HCT116 (cell line): ENCODE measurements around the gene USP46. TPM values are rescaled to one million over a fixed set of nuclear protein-coding genes. Genes with fewer than 3 reads are reported as not detected.

Experiments
- ATAC-seq: fragments of 200-7000 bp; cut with Tn5 transposase; 2 replicates; pipeline ENCODE4 v1.9.1; 2020; ENCODE audit warnings: mild to moderate bottlenecking, moderate library complexity
- BruUV-seq: library from RNA; stranded (reverse); fragments of 400-500 nt; replicated peaks from 2 replicates; lab custom pipeline; 2021; lab: Mats Ljungman, UMichigan
- CTCF ChIA-PET: fragments of 300-600 bp; sonication (Branson Sonifier 250); formaldehyde crosslinking; loops from one replicate; lab custom pipeline; 2021; ENCODE audit warnings: antibody characterized with exemption; lab: Charles Lee
- POLR2A ChIA-PET: fragments of 300-600, 350-600 bp; sonication (Branson Sonifier 250); formaldehyde crosslinking; loops from one replicate; lab custom pipeline; 2021; ENCODE audit warnings: antibody characterized with exemption; lab: Charles Lee
- RAD21 ChIA-PET, 2 experiments: fragments of 300-600 bp; sonication (Branson Sonifier 250); formaldehyde crosslinking; loops; one replicate each; lab custom pipeline; 2023; ENCODE audit warnings: low total read pairs in 2 of 2; ENCODE audit not compliant: uncharacterized antibody in 2 of 2, unreplicated experiment in 2 of 2, low non-redundant PET in 1 of 2; lab: Charles Lee
- DNase-seq: peaks from one replicate; pipeline ENCODE4 v3.0.0-alpha.2; 2010; ENCODE audit warnings: low read depth, low spot score
- H2AFZ ChIP-seq: fragments of 200-600 bp; shearing (Covaris generic), sonication (generic); 2 replicates; pipeline ENCODE4 v1.6.1; 2017; ENCODE audit warnings: low read depth, mixed run types, mixed read lengths, antibody characterized with exemption, low read length; ENCODE audit not compliant: poor library complexity, severe bottlenecking
- H3K27ac ChIP-seq: 2 replicates; pipeline ENCODE4 v1.5.1; 2012; ENCODE audit warnings: low read depth, low read length
- H3K27me3 ChIP-seq: fragments of 200-600 bp; sonication (generic); 2 replicates; pipeline ENCODE4 v1.6.1; 2016; ENCODE audit warnings: mixed run types, low read length, mixed read lengths; ENCODE audit not compliant: insufficient read depth
- H3K36me3 ChIP-seq, 2 experiments: fragments of 200-500 bp in 1 of 2; fragments of 200-600 bp in 1 of 2; sonication (Bioruptor generic) in 1 of 2; sonication (generic) in 1 of 2; 2 replicates each; pipeline versions ENCODE4 v1.5.1 to v1.6.1; 2014 to 2016; ENCODE audit warnings: low read length in 2 of 2, inconsistent platforms in 1 of 2, mixed read lengths in 1 of 2, mixed run types in 1 of 2; ENCODE audit not compliant: insufficient read depth in 2 of 2, control insufficient read depth in 1 of 2
- H3K4me1 ChIP-seq, 2 experiments: fragments of 200-600 bp in 1 of 2; sonication (generic) in 1 of 2; 2 replicates each; pipeline versions ENCODE4 v1.5.1 to v1.6.1; 2012 to 2017; ENCODE audit warnings: low read length in 2 of 2, inconsistent platforms in 1 of 2, mild to moderate bottlenecking in 1 of 2, mixed read lengths in 1 of 2, mixed run types in 1 of 2, moderate library complexity in 1 of 2; ENCODE audit not compliant: insufficient read depth in 2 of 2, control insufficient read depth in 1 of 2
- H3K4me2 ChIP-seq: fragments of 200-600 bp; sonication (generic); 2 replicates; pipeline ENCODE4 v1.6.1; 2017; ENCODE audit warnings: mixed run types, low read length, mixed read lengths
- H3K4me3 ChIP-seq, 2 experiments: fragments of 200-600 bp in 1 of 2; sonication (generic) in 1 of 2; replicated peaks in 1 of 2; 2 replicates each; pipeline ENCODE4 v1.5.1; 2011 to 2016; ENCODE audit warnings: low read length in 2 of 2, control low read depth in 1 of 2, low read depth in 1 of 2, mild to moderate bottlenecking in 1 of 2, mixed read lengths in 1 of 2, mixed run types in 1 of 2
- H3K79me2 ChIP-seq: fragments of 200-600 bp; sonication (generic); 2 replicates; pipeline ENCODE4 v1.6.1; 2017; ENCODE audit warnings: mild to moderate bottlenecking, mixed run types, low read length, moderate library complexity, mixed read lengths; ENCODE audit not compliant: insufficient read depth
- H3K9ac ChIP-seq: fragments of 200-600 bp; sonication (generic); 2 replicates; pipeline ENCODE4 v1.6.1; 2016; ENCODE audit warnings: low read length, mixed read lengths
- H3K9me2 ChIP-seq: fragments of 200-600 bp; sonication (generic), shearing (Covaris generic); 2 replicates; pipeline ENCODE4 v1.6.1; 2017; ENCODE audit warnings: mixed run types, mild to moderate bottlenecking, moderate library complexity; ENCODE audit not compliant: insufficient read depth
- H3K9me3 ChIP-seq, 2 experiments: fragments of 200-500 bp in 1 of 2; fragments of 200-600 bp in 1 of 2; sonication (Bioruptor generic) in 1 of 2; sonication (generic) in 1 of 2; 2 replicates each; pipeline ENCODE4 v1.6.1; 2014 to 2017; ENCODE audit warnings: low read length in 2 of 2, mixed read lengths in 2 of 2, inconsistent platforms in 1 of 2, low read depth in 1 of 2, mild to moderate bottlenecking in 1 of 2, mixed run types in 1 of 2, moderate library complexity in 1 of 2; ENCODE audit not compliant: control insufficient read depth in 1 of 2, insufficient read depth in 1 of 2
- H4K20me1 ChIP-seq: fragments of 200-600 bp; sonication (generic), shearing (Covaris generic); 2 replicates; pipeline ENCODE4 v1.6.1; 2017; ENCODE audit warnings: mixed run types, mild to moderate bottlenecking, moderate library complexity; ENCODE audit not compliant: insufficient read depth
- CEBPB ChIP-seq: IDR thresholded peaks from 2 replicates; pipeline ENCODE4 v1.6.1; 2012; ENCODE audit warnings: low read depth
- EGR1 ChIP-seq: IDR thresholded peaks from 2 replicates; pipeline ENCODE4 v1.6.1; 2012; ENCODE audit warnings: low read depth
- ELF1 ChIP-seq: IDR thresholded peaks from 2 replicates; pipeline ENCODE4 v1.6.1; 2012; ENCODE audit warnings: low read depth, borderline replicate concordance
- EZH2 ChIP-seq: fragments of 200-600 bp; sonication (generic); IDR thresholded peaks from 2 replicates; pipeline ENCODE4 v1.6.1; 2017; ENCODE audit warnings: antibody characterized with exemption, mixed run types
- EZH2phosphoT487 ChIP-seq: fragments of 200-600 bp; IDR thresholded peaks from 2 replicates; pipeline ENCODE4 v1.6.1; 2018; ENCODE audit warnings: antibody characterized with exemption, borderline replicate concordance
- FOSL1 ChIP-seq: IDR thresholded peaks from 2 replicates; pipeline ENCODE4 v1.6.1; 2012; ENCODE audit warnings: low read depth
- POLR2A ChIP-seq: IDR thresholded peaks from 2 replicates; pipeline ENCODE4 v1.7.0; 2011; ENCODE audit warnings: borderline replicate concordance; ENCODE audit not compliant: insufficient read depth, insufficient read length; ENCODE audit errors: extremely low read depth
- POLR2AphosphoS5 ChIP-seq: IDR thresholded peaks from 2 replicates; pipeline ENCODE4 v1.6.1; 2011; ENCODE audit warnings: mild to moderate bottlenecking, low read depth, low read length, moderate library complexity
- RAD21 ChIP-seq: IDR thresholded peaks from 2 replicates; pipeline ENCODE4 v1.6.1; 2012; ENCODE audit warnings: low read depth, mild to moderate bottlenecking
- SIN3A ChIP-seq: IDR thresholded peaks from 2 replicates; pipeline ENCODE4 v1.6.1; 2012; ENCODE audit warnings: low read depth
- SP1 ChIP-seq: IDR thresholded peaks from 2 replicates; pipeline ENCODE4 v1.6.1; 2012; ENCODE audit warnings: low read depth
- SRF ChIP-seq: IDR thresholded peaks from 2 replicates; pipeline ENCODE4 v1.6.1; 2012; ENCODE audit warnings: low read depth
- TCF7L2 ChIP-seq: IDR thresholded peaks from 2 replicates; pipeline ENCODE4 v1.7.0; 2011; ENCODE audit warnings: borderline replicate concordance, inconsistent platforms; ENCODE audit not compliant: insufficient read depth, insufficient read length; ENCODE audit errors: extremely low read depth
- YY1 ChIP-seq: IDR thresholded peaks from 2 replicates; pipeline ENCODE4 v1.6.1; 2011; ENCODE audit warnings: low read length, low read depth, moderate library complexity, mild to moderate bottlenecking; ENCODE audit not compliant: insufficient replicate concordance; ENCODE audit errors: extremely low read depth
- ZFX ChIP-seq: fragments of 450-650 bp; IDR thresholded peaks from 2 replicates; pipeline ENCODE4 v1.6.1; 2017
- ZNF274 ChIP-seq: fragments of 200-500 bp; sonication (Bioruptor generic); IDR thresholded peaks from 2 replicates; pipeline ENCODE4 v1.6.1; 2014; ENCODE audit warnings: mild to moderate bottlenecking, low read depth, low read length, inconsistent platforms
- intact Hi-C: fragments of 100-400 bp; cut with micrococcal nuclease; formaldehyde crosslinking; loops from 2 replicates; pipeline ENCODE4 v1.10.0; 2022
- total RNA-seq: library from RNA; stranded (reverse); gene quantifications from one replicate; pipeline ENCODE4 v1.2.1, GENCODE V29; 2021; ENCODE audit not compliant: unreplicated experiment
- TF ChIP-seq, protein P1 (sequence below): IDR thresholded peaks from 2 replicates; pipeline ENCODE4 v1.6.1; 2012; ENCODE audit warnings: low read depth
- TF ChIP-seq, protein P2 (sequence below): IDR thresholded peaks from 2 replicates; pipeline ENCODE4 v1.6.1; 2011; ENCODE audit warnings: mild to moderate bottlenecking, low read length, moderate library complexity; ENCODE audit not compliant: insufficient replicate concordance; ENCODE audit errors: extremely low read depth
- TF ChIP-seq, protein P3 (sequence below), 3 experiments: fragments of 200-600 bp in 1 of 3; sonication (generic) in 1 of 3; IDR thresholded peaks in 2 of 3; conservative IDR thresholded peaks in 1 of 3; 2 replicates each; pipeline ENCODE4 v1.5.1; 2012 to 2017; ENCODE audit warnings: low read depth in 2 of 3, low read length in 2 of 3, antibody characterized with exemption in 1 of 3, borderline replicate concordance in 1 of 3, control low read depth in 1 of 3, mild to moderate bottlenecking in 1 of 3, mixed read lengths in 1 of 3, mixed run types in 1 of 3, moderate library complexity in 1 of 3; ENCODE audit not compliant: insufficient read depth in 1 of 3
- TF ChIP-seq, protein P4 (sequence below): IDR thresholded peaks from 2 replicates; pipeline ENCODE4 v1.6.1; 2012

Gene USP46
- total RNA-seq, 1 experiment from 2014 or later = 36.6 TPM

DNA sequence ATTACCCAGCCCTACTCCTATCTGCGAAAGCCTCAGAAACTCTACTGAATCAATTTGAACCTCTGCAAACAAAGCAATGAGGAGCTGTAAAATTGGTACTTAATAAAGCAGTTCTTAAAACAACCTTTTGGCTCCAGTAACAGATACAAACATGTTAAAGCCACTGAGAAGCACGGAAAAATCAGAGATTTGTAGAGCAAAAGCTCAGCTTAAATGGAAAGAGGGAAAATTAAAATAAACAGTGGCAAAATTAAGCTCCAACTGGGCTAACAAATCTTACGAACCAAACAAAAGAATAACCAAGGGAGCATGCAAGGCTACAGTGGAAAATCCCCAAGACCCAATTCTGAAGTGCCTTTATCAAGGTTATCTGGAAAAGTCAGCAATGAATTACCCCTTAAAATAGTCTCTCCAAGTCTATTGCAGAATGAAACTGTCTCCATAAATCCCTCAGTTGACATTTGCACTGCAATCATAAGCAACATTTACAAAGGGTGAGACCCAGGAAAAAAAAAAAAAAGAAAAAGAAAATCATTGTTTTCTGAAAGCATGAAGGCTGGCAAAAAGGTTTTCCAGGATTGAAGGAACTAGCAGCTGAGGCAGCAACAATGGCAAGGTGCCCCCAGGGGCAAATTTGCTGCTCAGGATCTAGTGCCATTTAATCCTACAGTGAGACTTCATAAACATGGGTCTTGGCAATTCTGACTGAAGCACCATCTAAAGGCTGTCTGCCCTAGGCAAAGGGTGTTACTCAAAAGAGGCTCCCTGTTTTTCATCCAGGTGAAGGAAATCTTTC lies 40.1 kb downstream of the USP46 start:
- intact Hi-C loops = no loop called here
- Histone ChIP-seq H3K9ac (no peak overlapping the region), H3K9me3 (no peaks in the 10 kb centered on the region), H3K27ac (no peak overlapping the region), H3K9me2 (no peaks in the 10 kb centered on the region), H3K4me1 (peaks cover 0 to 5% of the 10 kb centered on the region in 2 experiments; a peak in 1 of 4 replicates), H3K36me3 (peaks cover 0 to under 1% of the 10 kb centered on the region in 2 experiments; a peak in 1 of 4 replicates), H2AFZ (no peak overlapping the region), H3K4me2 (no peak overlapping the region), H3K4me3 (no peak overlapping the region), H3K79me2 (peaks cover 4% of the 10 kb centered on the region; the same call in 1 of the 2 replicates), H3K27me3 (no peaks in the 10 kb centered on the region), H4K20me1 (no peaks in the 10 kb centered on the region)
- no TSS peak for BruUV-seq
- POLR2A ChIA-PET = interaction anchor here (2.4 kb wide), 1 partner anchor 93 kb away, joined by 8 read pairs; no protein-coding TSS in a partner anchor
- ATAC-seq (no peak), DNase-seq (no peak)
- CTCF ChIA-PET = no interaction called here
- RAD21 ChIA-PET = no interaction called here
- TF ChIP-seq ZNF274 = no peak
- TF ChIP-seq, protein P1, sequence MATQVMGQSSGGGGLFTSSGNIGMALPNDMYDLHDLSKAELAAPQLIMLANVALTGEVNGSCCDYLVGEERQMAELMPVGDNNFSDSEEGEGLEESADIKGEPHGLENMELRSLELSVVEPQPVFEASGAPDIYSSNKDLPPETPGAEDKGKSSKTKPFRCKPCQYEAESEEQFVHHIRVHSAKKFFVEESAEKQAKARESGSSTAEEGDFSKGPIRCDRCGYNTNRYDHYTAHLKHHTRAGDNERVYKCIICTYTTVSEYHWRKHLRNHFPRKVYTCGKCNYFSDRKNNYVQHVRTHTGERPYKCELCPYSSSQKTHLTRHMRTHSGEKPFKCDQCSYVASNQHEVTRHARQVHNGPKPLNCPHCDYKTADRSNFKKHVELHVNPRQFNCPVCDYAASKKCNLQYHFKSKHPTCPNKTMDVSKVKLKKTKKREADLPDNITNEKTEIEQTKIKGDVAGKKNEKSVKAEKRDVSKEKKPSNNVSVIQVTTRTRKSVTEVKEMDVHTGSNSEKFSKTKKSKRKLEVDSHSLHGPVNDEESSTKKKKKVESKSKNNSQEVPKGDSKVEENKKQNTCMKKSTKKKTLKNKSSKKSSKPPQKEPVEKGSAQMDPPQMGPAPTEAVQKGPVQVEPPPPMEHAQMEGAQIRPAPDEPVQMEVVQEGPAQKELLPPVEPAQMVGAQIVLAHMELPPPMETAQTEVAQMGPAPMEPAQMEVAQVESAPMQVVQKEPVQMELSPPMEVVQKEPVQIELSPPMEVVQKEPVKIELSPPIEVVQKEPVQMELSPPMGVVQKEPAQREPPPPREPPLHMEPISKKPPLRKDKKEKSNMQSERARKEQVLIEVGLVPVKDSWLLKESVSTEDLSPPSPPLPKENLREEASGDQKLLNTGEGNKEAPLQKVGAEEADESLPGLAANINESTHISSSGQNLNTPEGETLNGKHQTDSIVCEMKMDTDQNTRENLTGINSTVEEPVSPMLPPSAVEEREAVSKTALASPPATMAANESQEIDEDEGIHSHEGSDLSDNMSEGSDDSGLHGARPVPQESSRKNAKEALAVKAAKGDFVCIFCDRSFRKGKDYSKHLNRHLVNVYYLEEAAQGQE = no peak
- no peak for TF ChIP-seq EGR1
- TF ChIP-seq, protein P2, sequence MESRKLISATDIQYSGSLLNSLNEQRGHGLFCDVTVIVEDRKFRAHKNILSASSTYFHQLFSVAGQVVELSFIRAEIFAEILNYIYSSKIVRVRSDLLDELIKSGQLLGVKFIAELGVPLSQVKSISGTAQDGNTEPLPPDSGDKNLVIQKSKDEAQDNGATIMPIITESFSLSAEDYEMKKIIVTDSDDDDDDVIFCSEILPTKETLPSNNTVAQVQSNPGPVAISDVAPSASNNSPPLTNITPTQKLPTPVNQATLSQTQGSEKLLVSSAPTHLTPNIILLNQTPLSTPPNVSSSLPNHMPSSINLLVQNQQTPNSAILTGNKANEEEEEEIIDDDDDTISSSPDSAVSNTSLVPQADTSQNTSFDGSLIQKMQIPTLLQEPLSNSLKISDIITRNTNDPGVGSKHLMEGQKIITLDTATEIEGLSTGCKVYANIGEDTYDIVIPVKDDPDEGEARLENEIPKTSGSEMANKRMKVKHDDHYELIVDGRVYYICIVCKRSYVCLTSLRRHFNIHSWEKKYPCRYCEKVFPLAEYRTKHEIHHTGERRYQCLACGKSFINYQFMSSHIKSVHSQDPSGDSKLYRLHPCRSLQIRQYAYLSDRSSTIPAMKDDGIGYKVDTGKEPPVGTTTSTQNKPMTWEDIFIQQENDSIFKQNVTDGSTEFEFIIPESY = no peak
- no peak for TF ChIP-seq RAD21
- no peak for TF ChIP-seq YY1
- no peak for TF ChIP-seq SRF
- TF ChIP-seq POLR2AphosphoS5 = no peak
- no peak for TF ChIP-seq POLR2A
- no peak for TF ChIP-seq CEBPB
- TF ChIP-seq TCF7L2 = no peak
- no peak for TF ChIP-seq SIN3A
- TF ChIP-seq EZH2 = no peak
- no peak for TF ChIP-seq ELF1
- TF ChIP-seq ZFX = no peak
- TF ChIP-seq FOSL1 = no peak
- TF ChIP-seq, protein P3, sequence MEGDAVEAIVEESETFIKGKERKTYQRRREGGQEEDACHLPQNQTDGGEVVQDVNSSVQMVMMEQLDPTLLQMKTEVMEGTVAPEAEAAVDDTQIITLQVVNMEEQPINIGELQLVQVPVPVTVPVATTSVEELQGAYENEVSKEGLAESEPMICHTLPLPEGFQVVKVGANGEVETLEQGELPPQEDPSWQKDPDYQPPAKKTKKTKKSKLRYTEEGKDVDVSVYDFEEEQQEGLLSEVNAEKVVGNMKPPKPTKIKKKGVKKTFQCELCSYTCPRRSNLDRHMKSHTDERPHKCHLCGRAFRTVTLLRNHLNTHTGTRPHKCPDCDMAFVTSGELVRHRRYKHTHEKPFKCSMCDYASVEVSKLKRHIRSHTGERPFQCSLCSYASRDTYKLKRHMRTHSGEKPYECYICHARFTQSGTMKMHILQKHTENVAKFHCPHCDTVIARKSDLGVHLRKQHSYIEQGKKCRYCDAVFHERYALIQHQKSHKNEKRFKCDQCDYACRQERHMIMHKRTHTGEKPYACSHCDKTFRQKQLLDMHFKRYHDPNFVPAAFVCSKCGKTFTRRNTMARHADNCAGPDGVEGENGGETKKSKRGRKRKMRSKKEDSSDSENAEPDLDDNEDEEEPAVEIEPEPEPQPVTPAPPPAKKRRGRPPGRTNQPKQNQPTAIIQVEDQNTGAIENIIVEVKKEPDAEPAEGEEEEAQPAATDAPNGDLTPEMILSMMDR (IDR thresholded peaks at IDR 0.05 in 2 of 3, conservative IDR thresholded peaks at IDR 0.05 in 1 of 3; ENCODE audit: borderline replicate concordance in 1 of 3, insufficient read depth in 1 of 3, low read depth in 2 of 3, low read length in 2 of 3) = no peak
- no peak for TF ChIP-seq EZH2phosphoT487
- TF ChIP-seq, protein P4, sequence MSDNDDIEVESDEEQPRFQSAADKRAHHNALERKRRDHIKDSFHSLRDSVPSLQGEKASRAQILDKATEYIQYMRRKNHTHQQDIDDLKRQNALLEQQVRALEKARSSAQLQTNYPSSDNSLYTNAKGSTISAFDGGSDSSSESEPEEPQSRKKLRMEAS = no peak
- no peak for TF ChIP-seq SP1
